Prostate gland (tissue), 2 donors: Measurements from ENCODE around the gene CNTNAP2.

ENCODE experiments used
- POLR2A ChIP-seq: fragments of 450-650 bp; IDR thresholded peaks from one replicate; pipeline ENCODE4 v1.6.1; 2016; ENCODE audit warnings: antibody characterized with exemption, mild to moderate bottlenecking
- POLR2AphosphoS5 ChIP-seq: sonication (generic); formaldehyde crosslinking; IDR thresholded peaks from one replicate; pipeline ENCODE4 v1.6.1; 2017; ENCODE audit warnings: antibody characterized with exemption
- TF ChIP-seq, protein P1 (sequence below), 4 experiments: fragments of 200-600 bp in 2 of 4; fragments of 450-650 bp in 2 of 4; sonication (generic) in 2 of 4; IDR thresholded peaks; 1 replicate in 3 of 4; 2 replicates in 1 of 4; pipeline ENCODE4 v1.5.1; 2016 to 2019; ENCODE audit warnings: antibody characterized with exemption in 4 of 4, mild to moderate bottlenecking in 2 of 4, moderate library complexity in 2 of 4

DNA sequence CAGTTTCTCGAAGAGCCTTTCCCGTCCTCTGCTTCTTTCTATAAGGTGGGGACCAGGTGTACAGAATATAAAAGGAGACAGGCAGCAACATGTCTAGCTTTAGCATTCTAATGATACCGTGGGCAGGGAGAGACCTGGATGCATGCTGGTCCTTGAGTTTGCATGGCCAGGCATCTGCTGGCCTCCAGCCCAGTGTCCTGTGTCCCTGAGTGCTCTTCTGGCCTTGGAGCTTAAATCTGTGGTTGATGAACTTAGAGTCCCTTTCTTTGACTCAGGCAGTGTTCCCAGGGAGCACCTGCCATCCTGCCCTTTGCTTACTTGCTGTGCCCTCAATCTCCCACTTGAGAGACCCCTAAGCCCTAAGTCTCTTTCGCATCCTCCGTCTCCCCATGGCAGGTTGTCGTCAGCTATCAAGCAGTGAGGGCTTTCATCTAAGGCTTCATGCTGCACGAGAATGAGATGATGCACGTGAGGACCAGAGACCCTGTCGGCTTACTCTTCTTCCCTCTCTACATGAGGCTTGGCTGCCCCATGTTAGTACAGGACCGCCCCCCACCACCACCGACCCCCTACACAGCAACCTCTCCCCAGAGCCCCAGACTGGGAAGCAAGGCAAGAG lies 2160.6 kb downstream of the CNTNAP2 start:
- TF ChIP-seq, protein P1, sequence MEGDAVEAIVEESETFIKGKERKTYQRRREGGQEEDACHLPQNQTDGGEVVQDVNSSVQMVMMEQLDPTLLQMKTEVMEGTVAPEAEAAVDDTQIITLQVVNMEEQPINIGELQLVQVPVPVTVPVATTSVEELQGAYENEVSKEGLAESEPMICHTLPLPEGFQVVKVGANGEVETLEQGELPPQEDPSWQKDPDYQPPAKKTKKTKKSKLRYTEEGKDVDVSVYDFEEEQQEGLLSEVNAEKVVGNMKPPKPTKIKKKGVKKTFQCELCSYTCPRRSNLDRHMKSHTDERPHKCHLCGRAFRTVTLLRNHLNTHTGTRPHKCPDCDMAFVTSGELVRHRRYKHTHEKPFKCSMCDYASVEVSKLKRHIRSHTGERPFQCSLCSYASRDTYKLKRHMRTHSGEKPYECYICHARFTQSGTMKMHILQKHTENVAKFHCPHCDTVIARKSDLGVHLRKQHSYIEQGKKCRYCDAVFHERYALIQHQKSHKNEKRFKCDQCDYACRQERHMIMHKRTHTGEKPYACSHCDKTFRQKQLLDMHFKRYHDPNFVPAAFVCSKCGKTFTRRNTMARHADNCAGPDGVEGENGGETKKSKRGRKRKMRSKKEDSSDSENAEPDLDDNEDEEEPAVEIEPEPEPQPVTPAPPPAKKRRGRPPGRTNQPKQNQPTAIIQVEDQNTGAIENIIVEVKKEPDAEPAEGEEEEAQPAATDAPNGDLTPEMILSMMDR (IDR thresholded peaks at IDR 0.05): no peak
- no peak for TF ChIP-seq POLR2AphosphoS5
- TF ChIP-seq POLR2A: no peak
